ENCODE measurements around the gene STXBP6.

DNA sequence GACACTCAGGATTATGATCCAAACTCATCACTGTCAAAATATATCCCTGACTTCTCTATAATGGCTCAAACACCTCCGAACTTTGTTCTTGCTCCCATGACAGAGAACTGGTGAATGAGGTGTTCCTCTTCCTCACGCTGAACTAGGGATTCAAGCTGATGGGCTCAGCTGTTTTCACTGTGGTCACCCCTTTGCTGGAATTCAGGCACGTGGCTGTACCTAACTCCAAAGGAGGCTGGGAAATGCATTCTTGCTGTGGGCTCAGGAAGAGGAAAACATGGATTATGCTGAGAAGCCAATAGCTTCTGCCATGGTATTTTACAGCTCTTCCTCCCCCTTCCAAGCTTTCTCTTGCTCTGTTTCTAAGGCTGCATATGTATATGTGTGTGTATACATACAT, 43.9 kb downstream of the STXBP6 start:
- TF ChIP-seq, protein P1, sequence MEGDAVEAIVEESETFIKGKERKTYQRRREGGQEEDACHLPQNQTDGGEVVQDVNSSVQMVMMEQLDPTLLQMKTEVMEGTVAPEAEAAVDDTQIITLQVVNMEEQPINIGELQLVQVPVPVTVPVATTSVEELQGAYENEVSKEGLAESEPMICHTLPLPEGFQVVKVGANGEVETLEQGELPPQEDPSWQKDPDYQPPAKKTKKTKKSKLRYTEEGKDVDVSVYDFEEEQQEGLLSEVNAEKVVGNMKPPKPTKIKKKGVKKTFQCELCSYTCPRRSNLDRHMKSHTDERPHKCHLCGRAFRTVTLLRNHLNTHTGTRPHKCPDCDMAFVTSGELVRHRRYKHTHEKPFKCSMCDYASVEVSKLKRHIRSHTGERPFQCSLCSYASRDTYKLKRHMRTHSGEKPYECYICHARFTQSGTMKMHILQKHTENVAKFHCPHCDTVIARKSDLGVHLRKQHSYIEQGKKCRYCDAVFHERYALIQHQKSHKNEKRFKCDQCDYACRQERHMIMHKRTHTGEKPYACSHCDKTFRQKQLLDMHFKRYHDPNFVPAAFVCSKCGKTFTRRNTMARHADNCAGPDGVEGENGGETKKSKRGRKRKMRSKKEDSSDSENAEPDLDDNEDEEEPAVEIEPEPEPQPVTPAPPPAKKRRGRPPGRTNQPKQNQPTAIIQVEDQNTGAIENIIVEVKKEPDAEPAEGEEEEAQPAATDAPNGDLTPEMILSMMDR (IDR thresholded peaks at IDR 0.05), result no peak
- TF ChIP-seq EP300 (IDR thresholded peaks at IDR 0.05; ENCODE audit: low read depth) (no peak), POLR2AphosphoS5 (IDR thresholded peaks at IDR 0.05) (no peak)
